Measurements from ENCODE around the gene CBLN2.

The CBLN2 gene

GRCh38 chr18:72492497-72492896, 51.6 kb downstream of the CBLN2 start:
- H3K36me3 ChIP-seq (replicated peaks in 1 of 2; ENCODE audit: control insufficient read depth in 2 of 2, insufficient read depth in 2 of 2, low read length in 2 of 2): no peaks in the 10 kb centered on the region
- no CpG with 5 or more reads among the region's 3 CpGs for WGBS, 2 donors (ENCODE audit: extremely low coverage in 2 of 2, insufficient read length in 2 of 2, insufficient replicate concordance in 1 of 2)
- no peak overlapping the region for H4K91ac ChIP-seq (ENCODE audit: low read depth, low read length, poor library complexity)
- no peak overlapping the region for H2AFZ ChIP-seq (ENCODE audit: low read length)
- H2BK15ac ChIP-seq (ENCODE audit: low read length): no peak overlapping the region
- no peaks in the 10 kb centered on the region for H3K4me1 ChIP-seq (ENCODE audit: control insufficient read depth in 2 of 2, insufficient read depth in 1 of 2, low read depth in 1 of 2, low read length in 2 of 2)
- no peak overlapping the region for H3K23ac ChIP-seq (ENCODE audit: low read depth, low read length, poor library complexity)
- no peak overlapping the region for H3K4me3 ChIP-seq (ENCODE audit: low read length in 2 of 2)
- no peak overlapping the region for H2BK12ac ChIP-seq (ENCODE audit: low read length)
- no peaks in the 10 kb centered on the region for H3K79me1 ChIP-seq (ENCODE audit: low read depth, low read length)
- no peak overlapping the region for H3K9ac ChIP-seq (ENCODE audit: low read depth, low read length, poor library complexity)
- no peaks in the 10 kb centered on the region for H3K9me3 ChIP-seq (replicated peaks in 1 of 2; ENCODE audit: control insufficient read depth in 2 of 2, insufficient read depth in 1 of 2, low read depth in 1 of 2, low read length in 2 of 2)
- H3K27ac ChIP-seq (replicated peaks; ENCODE audit: low read length): no peak overlapping the region
- H3K4ac ChIP-seq (ENCODE audit: low read length): no peak overlapping the region
- no peaks in the 10 kb centered on the region for H3K27me3 ChIP-seq (ENCODE audit: control insufficient read depth in 3 of 3, insufficient read depth in 3 of 3, low read depth in 1 of 3, low read length in 3 of 3)
- no peak overlapping the region for H3K18ac ChIP-seq (ENCODE audit: low read length)
- no peak overlapping the region for H2AK5ac ChIP-seq (ENCODE audit: low read depth, low read length)
- no peak overlapping the region for H3K4me2 ChIP-seq (ENCODE audit: insufficient read depth, low read length, poor library complexity, severe bottlenecking)
- no peak for DNase-seq (ENCODE audit: low spot score)
- no peak overlapping the region for H2BK5ac ChIP-seq (ENCODE audit: low read length)
- H4K8ac ChIP-seq (ENCODE audit: low read depth, low read length): no peak overlapping the region
- no peak overlapping the region for H3K14ac ChIP-seq (ENCODE audit: low read length)
- H2BK120ac ChIP-seq (ENCODE audit: low read depth, low read length): no peak overlapping the region
